Activated CD8-positive, alpha-beta memory T cell treated with anti-CD3 and anti-CD28 coated beads for 48 hours (primary cell): ENCODE measurements around the gene NECAP2.
A peak's percentile ranks its signal among the peaks of the same experiment; 100 is the strongest.
"Not testable (repeated sequence)": the region's sequence is repeated elsewhere in the genome, so short reads cannot be mapped to it uniquely, and the experiment has no call there.

Experiments used
- DNase-seq, 3 experiments: peaks; one replicate each; pipeline ENCODE4 v3.0.0-alpha.2; 2020; ENCODE audit warnings: low read depth in 2 of 3, low spot score in 2 of 3

The NECAP2 gene

GRCh38 chr1:16492937-16493336 lies 52.4 kb downstream of the NECAP2 start:
- DNase-seq, result not testable (repeated sequence)

- DNase-seq, result not testable (repeated sequence)
Observed at GRCh38 chr1:16493731-16494130, 53.2 kb downstream of the NECAP2 start.

GRCh38 chr1:16497474-16497904 lies 57.0 kb downstream of the NECAP2 start:
- DNase-seq, result not testable (repeated sequence)

GRCh38 chr1:16498047-16498446 lies 57.5 kb downstream of the NECAP2 start:
- not testable (repeated sequence) for DNase-seq

GRCh38 chr1:16498573-16499413 lies 58.3 kb downstream of the NECAP2 start:
- peak; percentile 65 to 70 (median 69) for DNase-seq

GRCh38 chr1:16500466-16500865 lies 59.9 kb downstream of the NECAP2 start:
- DNase-seq, result not testable (repeated sequence)

GRCh38 chr1:16500975-16501374 lies 60.5 kb downstream of the NECAP2 start:
- not testable (repeated sequence) for DNase-seq

GRCh38 chr1:16501446-16501845 lies 60.9 kb downstream of the NECAP2 start:
- DNase-seq, result not testable (repeated sequence)

GRCh38 chr1:16503494-16503893 lies 63.0 kb downstream of the NECAP2 start:
- DNase-seq, result no peak

GRCh38 chr1:16505870-16506269 lies 65.3 kb downstream of the NECAP2 start:
- not testable (repeated sequence) for DNase-seq

- DNase-seq, result not testable (repeated sequence)
Observed at GRCh38 chr1:16506364-16507136, 66.0 kb downstream of the NECAP2 start.

GRCh38 chr1:16508861-16509445 lies 68.4 kb downstream of the NECAP2 start:
- DNase-seq, result not testable (repeated sequence)
